OCI-LY1 (cell line): Measurements from ENCODE around the gene DDA1.

Experiments used
- H2AFZ ChIP-seq: fragments of 200-600 bp; sonication (generic), shearing (Covaris generic); 2 replicates; pipeline ENCODE4 v1.6.0; 2014; ENCODE audit warnings: antibody characterized with exemption, mild to moderate bottlenecking, low read length
- H3F3A ChIP-seq: fragments of 200-600 bp; sonication (generic), shearing (Covaris generic); 2 replicates; pipeline ENCODE4 v1.6.0; 2014; ENCODE audit warnings: mild to moderate bottlenecking, antibody characterized with exemption, low read length, moderate library complexity; ENCODE audit not compliant: insufficient read depth
- H3K27ac ChIP-seq: fragments of 200-600 bp; sonication (generic); 2 replicates; pipeline ENCODE4 v1.5.1; 2014; ENCODE audit warnings: low read length, mixed run types, mild to moderate bottlenecking, low read depth; ENCODE audit not compliant: poor library complexity, severe bottlenecking
- H3K27me3 ChIP-seq: fragments of 200-600 bp; sonication (generic); 2 replicates; pipeline ENCODE4 v1.6.0; 2014; ENCODE audit warnings: antibody characterized with exemption, mild to moderate bottlenecking, low read length, moderate library complexity; ENCODE audit not compliant: insufficient read depth
- H3K36me3 ChIP-seq: fragments of 200-600 bp; sonication (generic); 2 replicates; pipeline ENCODE4 v1.6.1; 2014; ENCODE audit warnings: mild to moderate bottlenecking, antibody characterized with exemption, low read length, moderate library complexity, mixed read lengths; ENCODE audit not compliant: insufficient read depth
- H3K4me1 ChIP-seq: fragments of 200-600 bp; sonication (generic); 2 replicates; pipeline ENCODE4 v1.5.1; 2014; ENCODE audit warnings: mild to moderate bottlenecking, low read length, moderate library complexity; ENCODE audit not compliant: insufficient read depth, severe bottlenecking
- H3K4me2 ChIP-seq: fragments of 200-600 bp; sonication (generic), shearing (Covaris generic); 2 replicates; pipeline ENCODE4 v1.6.1; 2014; ENCODE audit warnings: low read length
- H3K4me3 ChIP-seq: fragments of 200-600 bp; sonication (generic); 2 replicates; pipeline ENCODE4 v1.5.1; 2014; ENCODE audit warnings: low read length, low read depth, mild to moderate bottlenecking, mixed read lengths; ENCODE audit not compliant: poor library complexity, severe bottlenecking
- H3K79me2 ChIP-seq: fragments of 200-600 bp; shearing (Covaris generic); 2 replicates; pipeline ENCODE4 v1.6.1; 2016; ENCODE audit warnings: mixed run types, low read length, mixed read lengths; ENCODE audit not compliant: insufficient read depth
- H3K9ac ChIP-seq: fragments of 200-600 bp; sonication (generic), shearing (Covaris generic); 2 replicates; pipeline ENCODE4 v1.6.1; 2014; ENCODE audit warnings: mild to moderate bottlenecking, low read length, mixed read lengths
- H3K9me2 ChIP-seq: fragments of 200-600 bp; sonication (generic), shearing (Covaris generic); 2 replicates; pipeline ENCODE4 v1.6.1; 2014; ENCODE audit warnings: low read depth, mild to moderate bottlenecking, low read length, mixed read lengths
- H3K9me3 ChIP-seq: fragments of 200-600 bp; shearing (Covaris generic); 2 replicates; pipeline ENCODE4 v1.6.1; 2014; ENCODE audit warnings: low read length, mixed read lengths
- H4K20me1 ChIP-seq: fragments of 200-600 bp; sonication (generic), shearing (Covaris generic); 2 replicates; pipeline ENCODE4 v1.6.0; 2016; ENCODE audit warnings: mild to moderate bottlenecking, low read length; ENCODE audit not compliant: insufficient read depth
- EZH2 ChIP-seq: fragments of 200-600 bp; sonication (generic), shearing (Covaris generic); IDR thresholded peaks from 2 replicates; pipeline ENCODE4 v1.8.0; 2017; ENCODE audit warnings: borderline replicate concordance, mixed run types, mild to moderate bottlenecking, antibody characterized with exemption, low read length, moderate library complexity, mixed read lengths
- TF ChIP-seq, protein P1 (sequence below): fragments of 200-600 bp; sonication (generic), shearing (Covaris generic); IDR thresholded peaks from 2 replicates; pipeline ENCODE4 v1.5.1; 2017; ENCODE audit warnings: mild to moderate bottlenecking, antibody characterized with exemption, low read length, moderate library complexity, mixed read lengths

Gene DDA1

DNA sequence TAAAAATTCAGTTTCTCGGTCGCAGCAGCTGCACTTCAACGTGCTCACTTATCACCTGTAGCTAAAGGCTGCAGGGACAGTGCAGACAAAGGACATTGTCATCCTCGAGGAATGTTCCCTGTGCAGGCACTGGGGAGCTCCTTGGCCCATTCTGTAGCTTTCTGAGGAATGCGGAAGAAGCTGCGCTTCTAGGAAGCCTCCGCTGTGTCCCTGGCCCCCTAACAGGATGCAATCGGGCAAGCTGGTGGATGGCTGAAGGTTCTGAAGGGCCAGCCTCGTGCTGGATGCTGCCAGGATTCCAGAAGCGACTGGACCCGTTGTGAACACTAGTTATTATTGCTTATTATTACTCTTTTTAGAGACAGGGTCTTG is 17.2 kb downstream of the DDA1 start:
- Histone ChIP-seq H3K79me2 (no peaks in the 10 kb centered on the region), H3K9me2 (no peaks in the 10 kb centered on the region), H3K4me1 (peaks cover 6% of the 10 kb centered on the region), H3K36me3 (peaks cover 14% of the 10 kb centered on the region), H2AFZ (no peak overlapping the region), H3K9me3 (no peaks in the 10 kb centered on the region), H3K9ac (no peak overlapping the region), H3F3A (peaks cover 3% of the 10 kb centered on the region; the same call in 1 of the 2 replicates), H3K27me3 (no peaks in the 10 kb centered on the region; the same call in 1 of the 2 replicates), H3K4me2 (no peak overlapping the region), H3K4me3 (no peak overlapping the region), H4K20me1 (no peaks in the 10 kb centered on the region), H3K27ac (no peak overlapping the region)
- TF ChIP-seq, protein P1, sequence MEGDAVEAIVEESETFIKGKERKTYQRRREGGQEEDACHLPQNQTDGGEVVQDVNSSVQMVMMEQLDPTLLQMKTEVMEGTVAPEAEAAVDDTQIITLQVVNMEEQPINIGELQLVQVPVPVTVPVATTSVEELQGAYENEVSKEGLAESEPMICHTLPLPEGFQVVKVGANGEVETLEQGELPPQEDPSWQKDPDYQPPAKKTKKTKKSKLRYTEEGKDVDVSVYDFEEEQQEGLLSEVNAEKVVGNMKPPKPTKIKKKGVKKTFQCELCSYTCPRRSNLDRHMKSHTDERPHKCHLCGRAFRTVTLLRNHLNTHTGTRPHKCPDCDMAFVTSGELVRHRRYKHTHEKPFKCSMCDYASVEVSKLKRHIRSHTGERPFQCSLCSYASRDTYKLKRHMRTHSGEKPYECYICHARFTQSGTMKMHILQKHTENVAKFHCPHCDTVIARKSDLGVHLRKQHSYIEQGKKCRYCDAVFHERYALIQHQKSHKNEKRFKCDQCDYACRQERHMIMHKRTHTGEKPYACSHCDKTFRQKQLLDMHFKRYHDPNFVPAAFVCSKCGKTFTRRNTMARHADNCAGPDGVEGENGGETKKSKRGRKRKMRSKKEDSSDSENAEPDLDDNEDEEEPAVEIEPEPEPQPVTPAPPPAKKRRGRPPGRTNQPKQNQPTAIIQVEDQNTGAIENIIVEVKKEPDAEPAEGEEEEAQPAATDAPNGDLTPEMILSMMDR: no peak
- no peak for TF ChIP-seq EZH2

DNA sequence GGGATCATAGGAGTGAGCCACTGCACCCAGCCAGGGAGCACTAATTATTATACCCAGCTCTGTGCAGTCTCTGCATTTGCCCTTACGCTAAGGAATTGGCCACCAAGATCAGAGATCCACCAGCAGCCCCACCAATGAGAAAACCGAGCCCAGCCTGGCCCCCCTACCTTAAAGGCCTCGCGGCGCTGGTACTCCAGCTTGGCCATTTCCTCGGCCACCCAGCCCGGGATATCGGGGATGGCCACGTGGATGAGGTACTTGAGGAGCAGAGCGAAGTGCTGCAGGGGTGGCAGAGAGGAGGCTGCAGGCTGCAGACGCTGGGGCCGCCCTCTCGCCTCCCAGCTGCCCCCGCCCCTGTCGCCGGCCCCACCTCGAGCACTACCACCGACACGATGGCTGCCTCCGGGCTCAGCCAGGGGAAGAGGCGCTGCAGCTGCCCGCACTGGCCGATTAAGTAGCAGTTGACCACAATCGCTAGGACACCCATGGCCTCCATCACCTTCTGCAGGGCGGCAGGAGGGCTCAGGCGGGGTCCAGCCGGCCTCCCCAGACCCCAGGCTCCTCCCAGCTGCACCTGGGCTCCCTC is 17.8 kb downstream of the DDA1 start:
- TF ChIP-seq EZH2: no peak
- TF ChIP-seq, protein P1: no peak
- no peak overlapping the region for H3K4me3 ChIP-seq
- H3K79me2 ChIP-seq: no peaks in the 10 kb centered on the region
- no peak overlapping the region for H2AFZ ChIP-seq
- no peak overlapping the region for H3K4me2 ChIP-seq
- H3K27ac ChIP-seq: no peak overlapping the region
- H3K4me1 ChIP-seq: peaks cover 6% of the 10 kb centered on the region
- no peaks in the 10 kb centered on the region for H4K20me1 ChIP-seq
- no peaks in the 10 kb centered on the region; the same call in 1 of the 2 replicates for H3K27me3 ChIP-seq
- H3K9me3 ChIP-seq: no peaks in the 10 kb centered on the region
- no peak overlapping the region for H3K9ac ChIP-seq
- peaks cover 8% of the 10 kb centered on the region; the same call in 1 of the 2 replicates for H3K36me3 ChIP-seq
- H3F3A ChIP-seq: peaks cover 3% of the 10 kb centered on the region; the same call in 1 of the 2 replicates
- H3K9me2 ChIP-seq: no peaks in the 10 kb centered on the region

DNA sequence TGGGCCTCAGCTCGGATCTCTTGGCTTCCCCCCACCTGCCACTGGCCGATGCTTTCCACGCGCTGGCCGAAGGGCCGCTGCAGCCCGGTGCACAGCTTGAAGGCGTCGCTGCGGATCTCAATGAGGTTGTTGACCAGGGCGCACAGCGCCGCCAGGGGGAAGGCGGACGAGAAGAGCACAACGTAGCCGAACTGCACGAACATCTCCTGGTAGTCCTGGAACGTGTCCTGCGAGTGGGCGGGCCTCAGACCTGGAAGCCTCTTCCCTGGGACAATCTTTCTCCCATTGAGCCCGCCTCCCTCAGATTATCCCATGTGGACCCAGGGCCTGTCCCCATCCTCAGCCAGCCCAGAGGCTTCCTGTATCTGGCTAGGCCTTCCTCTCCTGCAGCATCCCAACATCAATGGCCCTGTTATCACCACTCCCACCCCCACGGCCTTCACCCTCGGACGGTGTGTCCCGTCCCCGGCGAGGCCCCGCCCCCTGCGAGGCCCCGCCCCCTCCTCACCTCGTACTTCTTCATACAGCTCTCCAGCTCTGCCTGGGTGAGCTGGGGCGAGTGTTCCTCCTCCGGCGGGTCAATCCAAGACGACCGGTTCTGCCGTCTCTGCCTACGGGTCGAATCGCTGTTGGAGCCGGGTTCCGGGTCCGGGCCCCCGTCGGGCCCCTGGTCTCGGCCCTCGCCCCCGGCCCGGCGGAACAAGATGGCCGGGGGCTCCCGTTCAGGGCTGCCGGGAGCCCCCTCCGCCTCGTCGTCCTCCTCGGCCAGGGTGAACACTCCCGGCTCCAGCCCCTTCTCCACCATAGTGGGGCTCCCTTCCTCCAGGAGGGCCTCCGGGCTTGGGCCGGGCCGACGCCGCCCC is 18.5 kb downstream of the DDA1 start:
- Histone ChIP-seq H3K4me3 (no peak overlapping the region), H3K9me2 (no peaks in the 10 kb centered on the region), H3K4me1 (peaks cover 6% of the 10 kb centered on the region), H3K9me3 (no peaks in the 10 kb centered on the region), H3K27me3 (no peaks in the 10 kb centered on the region; the same call in 1 of the 2 replicates), H3K4me2 (peak overlapping the region; percentile 52), H3K79me2 (no peaks in the 10 kb centered on the region), H3F3A (no peaks in the 10 kb centered on the region), H3K27ac (no peak overlapping the region), H3K36me3 (peaks cover 2% of the 10 kb centered on the region; the same call in 1 of the 2 replicates), H4K20me1 (no peaks in the 10 kb centered on the region), H2AFZ (no peak overlapping the region), H3K9ac (no peak overlapping the region)
- TF ChIP-seq, protein P1: peak; percentile 31; the same call in 1 of the 2 replicates
- no peak for TF ChIP-seq EZH2
